ENCODE results near the gene AGBL3.
A peak's percentile ranks its signal among the peaks of the same experiment; 100 is the strongest.
"Not testable (repeated sequence)": the region's sequence is repeated elsewhere in the genome, so short reads cannot be mapped to it uniquely, and the experiment has no call there.

The AGBL3 gene

DNA sequence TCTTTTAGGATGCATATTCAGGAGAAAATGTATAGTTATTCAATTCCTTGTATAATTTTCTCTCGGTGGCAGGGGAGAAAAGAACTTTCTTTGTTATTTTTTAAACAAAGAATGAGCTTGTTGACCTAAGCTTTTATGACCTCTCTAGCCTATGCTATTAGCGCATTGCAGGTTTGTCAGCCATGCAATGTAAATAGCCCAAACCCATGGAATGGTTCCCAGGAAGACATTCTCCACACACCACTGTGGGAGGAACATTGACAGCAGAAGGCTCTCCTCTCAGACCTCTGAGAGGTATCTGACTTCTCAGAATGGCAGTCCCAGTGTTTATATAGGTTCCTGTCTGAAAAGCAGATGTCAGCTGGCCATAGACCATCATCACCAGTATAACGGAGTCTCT is 19.6 kb upstream of the AGBL3 start:
- no peak for DNase-seq

DNA sequence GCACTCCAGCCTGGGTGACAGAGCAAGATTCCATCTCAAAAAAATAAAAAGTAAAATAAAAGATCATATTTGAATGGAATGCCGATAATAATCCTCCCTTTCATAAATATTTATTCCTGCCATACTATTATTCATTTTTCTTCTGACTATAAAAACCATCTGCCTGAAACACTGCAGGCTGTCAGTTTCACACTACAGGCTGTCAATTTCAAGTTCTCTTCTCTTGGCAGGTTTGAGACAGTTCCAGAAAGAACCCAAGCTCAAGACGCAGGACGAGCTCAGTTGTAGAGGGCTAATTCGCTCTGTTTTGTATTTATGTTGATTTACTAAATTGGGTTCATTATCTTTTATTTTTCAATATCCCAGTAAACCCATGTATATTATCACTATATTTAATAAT is 18.2 kb upstream of the AGBL3 start:
- DNase-seq, result no peak

DNA sequence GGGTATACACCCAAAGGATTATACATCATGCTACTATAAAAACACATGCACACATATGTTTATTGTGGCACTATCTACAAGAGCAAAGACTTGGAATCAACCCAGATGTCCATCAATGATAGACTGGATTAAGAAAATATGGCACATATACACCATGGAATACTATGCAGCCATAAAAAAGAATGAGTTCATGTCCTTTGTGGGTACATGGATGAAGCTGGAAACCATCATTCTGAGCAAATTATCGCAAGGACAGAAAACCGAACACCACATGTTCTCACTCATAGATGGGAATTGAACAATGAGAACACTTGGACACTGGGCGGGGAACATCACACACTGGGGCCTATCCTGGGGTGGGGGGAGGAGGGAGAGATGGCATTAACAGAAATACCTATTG is 4.7 kb upstream of the AGBL3 start:
- DNase-seq, result not testable (repeated sequence)

DNA sequence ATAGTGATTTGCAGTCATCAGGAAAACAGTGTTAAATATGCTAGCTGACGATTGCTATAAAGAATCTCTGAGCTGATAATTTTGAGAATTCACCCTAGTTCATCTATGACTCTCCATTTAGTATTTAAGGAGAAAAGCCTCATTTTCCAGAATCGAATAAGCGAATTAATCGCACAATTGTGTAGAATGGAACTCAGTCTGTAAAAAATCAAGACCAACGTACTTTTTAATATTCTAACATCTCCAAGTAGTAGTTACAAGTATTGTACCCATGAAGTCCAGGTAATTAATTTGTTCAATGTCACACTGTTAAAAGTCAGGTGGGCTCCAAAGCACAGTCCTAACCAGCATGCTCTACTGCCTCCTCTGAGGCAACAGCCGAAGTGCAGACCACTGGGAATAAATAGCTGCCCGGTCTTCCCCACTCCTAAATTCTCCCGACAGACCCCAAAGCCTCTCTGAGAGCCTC is 380 bp upstream of the AGBL3 start:
- no peak for DNase-seq

DNA sequence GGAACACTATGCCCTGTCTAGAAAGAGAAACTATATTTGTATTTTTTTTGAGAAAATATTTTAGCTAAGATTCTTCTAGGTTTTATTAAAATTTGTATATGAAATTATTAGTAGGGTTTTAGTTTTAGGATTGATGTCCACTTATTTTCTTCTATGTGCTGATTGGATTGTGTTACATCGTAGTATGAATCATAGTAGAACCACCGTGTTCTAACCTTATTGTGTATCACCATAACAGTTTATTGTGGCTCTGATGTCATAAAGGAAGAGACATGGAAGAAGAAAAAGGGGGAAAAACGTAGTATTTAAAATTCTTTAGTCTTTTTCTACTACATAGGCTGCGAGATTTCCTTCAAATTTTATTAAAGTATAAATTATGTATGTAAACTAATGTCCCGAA is 1.9 kb downstream of the AGBL3 start:
- DNase-seq, result no peak

DNA sequence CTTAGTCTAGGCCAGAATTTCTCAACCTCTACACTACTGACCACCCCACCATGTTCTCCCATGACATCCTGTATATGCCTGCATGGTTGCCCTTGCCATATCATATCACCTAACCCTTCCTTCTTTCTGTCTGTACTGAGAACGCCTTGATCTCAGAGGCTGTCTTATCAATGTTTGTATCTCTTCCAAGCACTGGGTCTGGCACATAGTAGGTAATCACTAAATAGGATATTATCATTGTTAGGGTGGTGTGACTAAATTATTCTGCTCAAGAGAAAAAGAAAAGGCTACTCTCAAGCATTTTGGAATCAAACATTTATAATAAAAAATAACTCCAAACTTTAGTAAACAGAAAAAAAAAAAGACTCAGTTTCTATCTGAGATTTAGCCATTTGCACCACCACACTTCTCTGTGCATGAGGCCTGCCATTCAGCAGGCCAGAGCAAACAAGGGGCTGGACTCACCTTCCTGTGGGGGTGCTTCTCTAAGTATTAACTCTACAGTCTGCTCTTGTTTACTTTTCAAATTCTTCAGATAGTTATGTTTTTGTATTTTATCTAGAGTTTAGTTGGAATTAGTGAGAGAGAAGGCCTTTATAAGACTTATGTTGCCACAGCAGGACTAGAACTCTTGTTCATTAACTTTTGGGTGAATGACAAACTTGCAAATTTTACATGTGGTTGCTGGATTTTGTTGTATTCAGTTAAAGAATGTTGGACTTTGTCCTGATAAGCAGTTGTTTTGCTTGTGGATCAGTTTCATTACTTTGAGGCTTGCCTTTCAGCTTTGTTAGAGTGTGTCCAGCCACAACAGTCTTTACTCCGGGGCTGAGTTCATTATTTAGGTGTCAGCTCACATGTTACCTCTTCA is 5.4 kb downstream of the AGBL3 start:
- no peak for DNase-seq

DNA sequence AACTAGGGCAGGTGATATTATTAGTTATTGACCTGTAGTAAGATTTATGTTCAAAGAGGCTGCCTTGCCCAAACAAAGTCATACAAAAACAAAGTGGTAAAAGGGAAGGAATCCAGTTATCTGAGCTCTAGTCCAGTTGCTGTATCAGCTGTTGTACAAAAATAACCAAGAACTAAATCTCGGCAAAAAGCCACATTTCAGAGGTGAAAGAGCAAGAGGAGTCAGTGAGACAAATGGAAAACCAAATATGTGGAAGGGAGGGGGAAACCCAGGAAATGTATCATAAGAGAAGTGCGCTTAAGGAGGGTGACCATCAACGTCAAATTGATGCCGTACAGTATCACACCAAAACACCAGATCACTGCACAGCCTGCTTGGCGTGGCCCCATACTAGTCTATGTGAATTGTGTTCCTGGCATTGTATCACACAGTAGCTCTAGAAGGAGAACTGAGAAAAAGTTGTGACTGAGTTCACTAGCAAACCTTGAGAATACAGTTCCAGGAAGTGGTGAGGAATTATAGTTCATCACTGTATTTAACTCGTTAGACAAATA is 6.4 kb downstream of the AGBL3 start:
- peak; percentile 8 to 19 for DNase-seq

DNA sequence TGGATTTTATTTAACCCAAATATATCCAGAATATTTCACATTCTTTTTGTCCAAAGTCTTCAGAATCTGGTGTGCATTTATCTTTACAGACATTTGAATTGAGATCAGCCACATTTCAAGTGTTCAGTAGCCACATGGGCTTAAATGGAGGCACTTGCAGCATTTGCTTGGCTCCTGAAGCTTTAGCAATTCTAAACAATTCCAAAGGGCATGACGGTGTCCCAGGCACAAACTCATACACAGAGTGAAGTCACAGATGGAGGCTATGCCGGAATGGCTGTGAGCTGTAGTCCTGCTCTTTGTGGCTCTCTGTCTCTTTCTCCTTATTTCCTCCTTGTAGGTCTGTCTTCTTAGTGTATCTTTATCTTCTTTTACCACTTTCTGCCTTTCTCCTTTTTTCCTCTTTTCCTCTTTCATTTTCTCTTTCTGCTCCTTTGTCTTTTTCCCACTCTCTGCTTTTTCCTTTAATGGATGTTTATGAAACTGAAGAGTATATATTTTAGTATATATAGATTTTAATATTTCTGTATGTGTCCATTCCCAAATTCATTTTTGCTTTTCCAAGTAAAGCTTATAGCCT is 7.7 kb downstream of the AGBL3 start:
- no peak for DNase-seq

DNA sequence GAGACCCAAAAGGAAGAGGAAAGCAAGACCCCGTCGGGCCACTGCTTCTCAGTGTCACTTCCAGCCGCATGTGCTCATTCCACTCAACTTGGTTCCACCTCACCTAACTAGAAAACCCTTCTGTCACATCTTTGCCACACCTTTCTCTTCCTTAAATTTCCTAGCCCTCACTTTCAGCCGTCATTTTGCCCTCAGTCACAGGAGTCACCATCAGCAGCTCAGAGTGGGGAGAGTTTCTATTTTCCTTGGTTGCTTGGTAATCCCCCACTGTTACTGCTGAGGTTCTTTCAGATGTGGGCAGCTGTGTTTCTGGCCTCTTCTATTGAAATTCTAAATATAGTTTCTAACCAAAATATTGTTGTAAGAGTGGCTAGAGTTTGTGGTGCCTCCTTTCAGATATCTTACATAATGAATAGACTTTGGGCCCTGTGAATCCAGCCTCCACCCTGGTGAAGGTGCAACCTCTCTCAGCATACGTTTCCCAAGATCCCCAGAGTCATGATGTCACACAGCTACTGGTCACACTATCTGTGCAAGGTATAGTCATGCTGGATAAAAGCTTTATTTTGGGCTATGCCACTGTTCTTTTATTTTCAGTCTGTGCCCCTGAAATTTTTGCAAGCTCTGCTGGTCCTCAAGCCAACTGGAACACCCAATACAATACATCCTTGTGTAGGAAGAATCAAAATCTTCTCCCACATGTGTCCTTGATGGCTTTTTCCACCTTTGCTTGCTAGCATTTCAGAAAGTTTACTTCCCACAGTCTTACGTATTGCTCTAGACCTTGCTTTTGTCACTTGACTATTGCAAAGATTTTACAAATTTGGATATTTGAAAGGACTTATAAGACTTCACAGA is 9.2 kb downstream of the AGBL3 start:
- no peak for DNase-seq

DNA sequence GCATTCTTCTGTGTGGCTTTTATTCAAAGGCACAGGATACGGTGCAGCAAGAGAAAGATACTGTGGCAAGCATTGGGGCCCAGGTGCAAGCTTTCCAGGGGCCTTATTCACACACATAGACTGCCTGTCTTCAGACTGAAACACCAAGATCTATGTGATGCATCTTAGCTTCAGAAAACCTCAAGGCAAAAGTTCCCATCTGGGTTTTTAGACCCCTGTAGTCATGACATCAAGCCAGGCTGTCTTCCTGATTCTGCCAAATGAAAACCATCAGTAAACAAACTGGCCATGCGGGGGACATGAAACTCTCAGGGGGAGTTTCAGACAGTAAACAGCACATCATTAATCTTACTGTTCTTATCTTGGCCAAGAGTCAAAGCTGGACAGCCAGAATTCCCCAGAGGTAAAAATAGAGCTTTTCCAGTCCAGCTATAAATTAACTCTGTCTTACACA is 9.8 kb downstream of the AGBL3 start:
- no peak for DNase-seq

DNA sequence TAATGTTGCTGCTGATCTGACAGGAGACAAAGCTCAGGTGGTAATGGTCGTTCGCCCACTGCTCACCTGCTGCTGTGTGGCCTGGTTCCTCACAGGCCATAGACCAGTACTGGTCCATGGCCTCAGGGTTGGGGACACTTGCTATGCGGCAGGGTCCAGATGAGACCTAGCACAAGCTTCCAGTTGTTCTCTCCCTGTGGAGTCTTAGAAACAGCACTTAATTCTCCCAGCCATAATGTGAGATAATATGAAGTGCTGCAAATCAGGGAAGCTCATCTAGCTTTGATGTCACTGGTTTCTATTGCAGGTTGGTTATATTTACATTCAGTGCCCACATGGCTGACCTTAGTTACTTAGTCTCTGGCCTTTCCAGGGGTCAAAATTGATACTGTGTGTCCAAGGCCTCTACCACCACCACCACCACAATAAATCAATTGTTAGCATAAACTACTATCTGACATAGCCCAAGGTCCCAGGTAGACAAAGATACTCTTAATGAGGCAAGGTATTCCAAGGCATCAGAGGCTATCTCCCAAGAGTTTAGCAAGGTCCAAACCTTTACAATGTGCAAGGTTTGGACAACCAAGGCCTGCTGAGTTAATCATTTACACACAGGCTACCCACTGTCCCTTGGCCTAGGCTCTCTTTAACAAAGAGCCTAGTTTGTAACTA is 11.0 kb downstream of the AGBL3 start:
- no peak for DNase-seq

DNA sequence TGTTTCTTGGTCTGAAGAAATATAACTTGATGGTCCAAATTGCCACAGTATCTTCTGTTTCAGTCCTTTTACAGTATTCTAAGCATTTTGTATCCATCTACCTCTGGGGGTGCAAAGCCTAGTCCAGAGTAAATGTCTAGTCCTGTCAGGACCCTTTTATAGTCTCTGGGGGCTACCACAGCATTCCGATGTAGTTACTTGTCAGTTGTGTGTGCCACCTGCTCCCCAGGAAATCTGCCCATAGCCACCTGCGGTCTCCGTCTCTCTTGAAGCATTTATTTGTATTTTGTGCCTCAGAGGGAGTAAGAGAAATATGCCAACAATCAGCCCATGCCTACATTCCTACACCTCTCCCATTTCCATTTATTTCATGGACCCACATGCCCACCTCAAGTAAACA is 12.8 kb downstream of the AGBL3 start:
- no peak for DNase-seq

DNA sequence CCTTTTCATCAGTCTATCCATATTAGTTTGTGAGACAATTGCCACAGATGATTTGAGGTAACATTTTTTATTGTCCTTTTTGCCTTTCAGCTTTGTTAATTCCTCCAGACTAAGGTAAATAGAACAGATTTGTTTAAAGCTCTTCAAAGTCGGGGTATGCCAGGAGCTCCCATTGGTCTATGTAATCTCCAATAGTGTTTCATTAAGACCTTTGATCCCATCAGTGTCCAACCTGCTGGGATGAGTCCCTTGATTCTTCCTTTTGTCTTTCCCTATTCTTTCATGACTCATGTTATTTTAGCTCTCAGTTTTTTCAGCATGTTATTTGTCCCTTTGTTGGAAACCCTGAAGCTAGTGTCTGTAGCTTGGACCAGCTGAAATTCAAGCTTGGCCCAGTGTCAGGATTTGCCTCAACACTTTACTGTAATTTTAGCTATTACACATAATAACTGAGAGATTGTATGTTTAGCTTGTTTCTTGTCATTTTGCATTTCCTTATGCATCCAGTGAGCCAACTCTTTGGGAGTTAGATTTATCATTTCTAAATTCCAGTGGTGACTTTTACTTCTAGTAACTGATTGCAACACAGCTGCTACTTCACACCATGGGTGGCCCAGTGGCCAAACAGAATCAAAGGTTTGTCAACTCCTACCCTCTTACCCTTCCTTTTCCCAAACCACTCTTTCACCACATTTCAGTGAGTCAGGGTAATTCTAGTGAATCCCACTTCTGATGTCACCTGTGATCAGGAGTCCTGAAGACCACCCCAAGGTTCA is 15.3 kb downstream of the AGBL3 start:
- DNase-seq, result no peak

DNA sequence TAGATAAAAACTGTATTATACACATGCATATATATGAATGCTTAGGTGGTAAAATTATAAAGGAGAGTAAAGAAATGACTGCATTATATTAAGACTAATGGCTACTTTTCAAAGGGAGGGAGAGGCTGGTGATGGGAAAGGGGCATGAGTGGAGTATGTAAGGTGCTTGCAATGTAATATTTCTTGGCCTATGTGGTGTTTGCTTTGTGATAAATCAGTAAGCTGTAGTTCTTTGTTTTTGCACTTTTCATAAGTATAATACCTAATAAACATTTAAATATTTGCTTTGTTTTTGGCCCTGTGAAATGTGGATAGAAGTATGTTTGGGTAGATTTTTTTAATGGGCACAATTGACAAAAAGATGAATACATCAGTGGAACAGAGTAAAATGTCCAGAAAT is 25.9 kb downstream of the AGBL3 start:
- DNase-seq, result no peak

DNA sequence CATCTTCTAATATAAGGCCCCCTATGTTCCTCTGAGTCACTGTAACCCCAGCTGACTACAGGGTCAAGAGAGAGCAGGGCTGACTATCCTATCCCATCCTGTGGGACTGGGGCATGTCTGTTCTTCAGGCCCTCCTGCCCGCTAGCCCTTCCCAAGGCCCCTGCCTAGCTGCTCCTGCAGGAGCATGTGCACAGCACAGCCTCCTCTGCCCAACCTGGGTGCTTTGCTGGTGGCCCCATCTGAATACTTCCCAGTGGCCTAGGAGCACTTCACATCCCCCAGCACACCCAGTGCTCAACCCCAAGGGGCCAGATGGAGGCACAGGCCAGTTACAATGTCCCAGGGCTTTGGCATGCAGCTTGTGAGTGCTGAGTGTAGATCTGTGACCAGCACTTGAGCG is 37.3 kb downstream of the AGBL3 start:
- no peak for DNase-seq

DNA sequence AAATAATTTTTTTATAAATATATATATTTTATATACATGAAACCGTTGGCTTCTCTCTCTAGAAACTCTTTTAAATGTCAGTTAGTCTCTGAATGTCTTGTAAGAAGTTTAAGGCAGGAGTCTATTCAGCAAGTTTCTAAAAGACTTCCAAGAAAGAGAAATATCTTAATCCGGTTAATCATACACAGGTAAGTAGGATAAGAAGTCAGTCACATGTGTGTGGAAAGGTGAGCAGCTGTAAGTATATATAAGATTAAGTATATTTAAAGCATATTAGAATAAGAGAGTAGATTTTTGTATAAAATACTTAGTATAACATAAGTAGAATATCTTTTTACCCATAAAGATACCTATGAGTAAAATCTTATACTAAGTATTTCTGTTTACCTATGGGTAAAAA is 48.9 kb downstream of the AGBL3 start:
- DNase-seq, result no peak

DNA sequence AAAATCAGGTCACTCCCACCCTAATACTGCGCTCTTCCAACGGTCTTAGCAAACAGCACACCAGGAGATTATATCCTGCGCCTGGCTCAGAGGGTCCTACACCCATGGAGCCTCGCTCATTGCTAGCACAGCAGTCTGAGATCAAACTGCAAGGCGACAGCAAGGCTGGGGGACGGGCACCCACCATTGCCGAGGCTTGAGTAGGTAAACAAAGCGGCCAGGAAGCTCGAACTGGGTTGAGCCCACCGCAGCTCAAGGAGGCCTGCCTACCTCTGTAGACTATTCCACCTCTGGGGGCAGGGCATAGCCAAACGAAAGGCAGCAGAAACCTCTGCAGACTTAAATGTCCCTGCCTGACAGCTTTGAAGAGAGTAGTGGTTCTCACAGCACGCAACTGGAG is 80.7 kb downstream of the AGBL3 start:
- not testable (repeated sequence) for DNase-seq

DNA sequence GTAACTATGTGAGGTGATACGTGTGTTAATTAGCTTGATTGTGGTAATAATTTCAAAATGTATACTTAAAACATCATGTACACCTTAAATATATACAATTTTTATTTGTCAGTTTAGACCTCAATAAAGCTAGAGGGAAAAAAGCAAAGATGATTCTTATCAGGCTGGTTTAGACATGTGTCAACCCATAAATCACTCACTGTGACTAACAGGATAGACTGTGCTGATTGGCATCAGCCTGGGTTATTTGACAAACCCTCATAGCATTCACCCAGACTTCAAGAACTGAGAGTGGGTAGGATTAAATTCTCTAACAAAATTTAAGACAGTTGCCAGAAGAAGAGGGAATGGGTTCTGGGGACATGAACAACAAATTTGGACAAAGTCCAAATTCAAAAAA is 87.8 kb downstream of the AGBL3 start:
- DNase-seq, result no peak

DNA sequence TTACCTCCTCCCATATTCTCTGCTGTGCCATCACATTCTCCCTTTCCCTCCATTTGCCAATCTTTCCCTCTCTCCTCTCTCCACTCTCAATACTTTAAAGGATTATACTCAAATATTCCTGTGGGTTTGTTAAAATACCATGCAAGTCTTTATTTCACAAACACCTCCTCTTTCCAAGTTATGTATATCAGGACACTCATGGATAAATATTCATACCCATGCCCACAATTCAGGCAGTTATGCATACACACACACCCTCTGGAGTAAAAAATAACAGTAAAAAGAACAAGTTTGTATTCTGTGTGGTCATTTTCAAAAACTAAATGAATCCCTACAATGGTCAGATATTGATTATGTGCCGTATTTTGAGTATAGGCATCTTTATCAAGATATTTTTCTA is 88.2 kb downstream of the AGBL3 start:
- no peak for DNase-seq

DNA sequence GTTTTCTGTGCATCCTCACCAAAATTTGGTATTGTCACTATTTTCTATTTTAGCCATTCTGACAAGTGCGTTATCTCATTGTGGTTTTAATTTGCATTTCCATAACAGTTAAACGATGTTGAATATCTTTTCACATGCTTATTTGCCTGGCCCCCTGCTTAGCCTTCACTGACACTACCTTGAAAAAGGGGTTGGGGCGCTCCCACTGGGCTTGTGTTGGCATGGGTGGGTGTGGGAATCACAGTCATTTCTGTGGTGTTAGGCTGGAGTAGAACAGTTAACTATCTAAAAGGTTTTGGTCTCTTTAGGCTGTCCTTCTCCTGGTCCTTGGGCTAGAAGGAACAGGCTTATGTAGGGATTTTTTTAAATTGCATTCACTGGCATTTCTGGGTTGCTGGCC is 89.4 kb downstream of the AGBL3 start:
- DNase-seq, result no peak

DNA sequence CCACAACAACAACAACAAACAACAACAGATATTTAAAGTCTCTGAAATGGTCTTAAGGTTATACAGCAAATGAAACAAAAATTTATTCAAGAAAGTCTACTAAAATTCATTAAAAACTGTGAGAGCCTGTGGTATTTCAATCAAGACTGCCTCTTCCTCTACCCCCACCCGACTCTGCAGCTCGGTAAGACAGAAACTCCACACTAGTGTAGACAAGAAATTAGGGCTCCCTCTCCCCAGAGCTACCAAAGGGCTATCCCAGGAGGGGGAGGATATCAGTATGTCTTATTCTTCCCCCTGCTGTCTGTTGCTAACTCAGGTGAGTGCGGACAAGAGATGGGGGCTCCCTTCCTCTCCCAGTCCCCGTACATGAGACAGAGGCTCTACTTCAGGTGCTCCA is 90.6 kb downstream of the AGBL3 start:
- DNase-seq, result no peak

DNA sequence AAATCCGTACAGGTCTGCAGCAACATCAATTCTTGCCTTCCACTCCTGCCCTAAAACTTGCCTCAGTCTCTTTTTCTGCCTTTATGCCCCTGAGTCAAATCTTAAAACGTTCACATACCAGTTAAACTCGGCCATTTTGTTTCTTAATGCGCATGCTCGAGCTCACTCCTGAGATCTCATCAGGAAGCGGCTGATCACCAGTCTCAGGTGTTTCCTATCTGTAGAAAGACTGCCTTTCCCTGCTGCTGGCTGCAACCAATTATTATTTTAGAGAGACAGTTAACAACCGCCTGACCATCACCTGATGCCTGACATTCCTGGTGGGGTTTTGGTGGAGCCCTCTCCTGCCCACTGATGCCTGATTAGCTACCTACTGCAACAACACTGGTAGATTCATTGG is 91.3 kb downstream of the AGBL3 start:
- DNase-seq, result no peak

All from stimulated activated CD4-positive, alpha-beta T cell treated with anti-CD3 and anti-CD28 coated beads, Interleukin-2, amount 100 ng/mL, for 24 hours (primary cell).